K562 (cell line): ENCODE measurements around the gene LRRC15. TPM values are rescaled to one million over a fixed set of nuclear protein-coding genes. Genes with fewer than 3 reads are reported as not detected.

Source experiments
- CTCFL ChIP-seq: IDR thresholded peaks from 2 replicates; pipeline ENCODE4 v1.6.1; 2011; ENCODE audit warnings: borderline replicate concordance, low read depth, mild to moderate bottlenecking, moderate library complexity, low read length; ENCODE audit not compliant: insufficient read depth, poor library complexity, severe bottlenecking
- HMGN3 ChIP-seq: IDR thresholded peaks from 2 replicates; pipeline ENCODE4 v1.6.1; 2011; ENCODE audit warnings: borderline replicate concordance, low read depth, mild to moderate bottlenecking, mixed read lengths, low read length; ENCODE audit not compliant: insufficient read length; ENCODE audit errors: extremely low read depth
- KHSRP ChIP-seq: fragments of 450-650 bp; IDR thresholded peaks from 2 replicates; pipeline ENCODE4 v1.6.1; 2017
- POLR2AphosphoS5 ChIP-seq: IDR thresholded peaks from 2 replicates; pipeline ENCODE4 v1.6.1; 2011; ENCODE audit warnings: mild to moderate bottlenecking, low read depth, low read length, moderate library complexity; ENCODE audit not compliant: control insufficient read depth, insufficient read depth
- SRSF1 ChIP-seq: fragments of 200-400 bp; formaldehyde crosslinking; IDR thresholded peaks from 2 replicates; pipeline ENCODE4 v1.6.1; 2017; ENCODE audit warnings: mild to moderate bottlenecking, low read depth, low read length, moderate library complexity
- ZNF395 ChIP-seq: fragments of 200-800 bp; sonication (Bioruptor generic); IDR thresholded peaks from 2 replicates; pipeline ENCODE4 v1.6.1; 2017; ENCODE audit warnings: missing genetic modification characterization, missing compliant biosample characterization
- ZNF507 ChIP-seq: conservative IDR thresholded peaks from 2 replicates; pipeline ENCODE4 v1.6.1; 2017; ENCODE audit warnings: missing genetic modification characterization, missing compliant biosample characterization
- polyA plus RNA-seq, 8 experiments: library from polyadenylated mRNA; depleted of rRNA in 4 of 8; stranded (reverse) in 5 of 8; unstranded in 3 of 8; fragments of >200 nt; fragmentation: Nextera tagmentation in 2 of 8; fragmentation: Illumina TruSeq in 1 of 8; extraction: Ambion mirVana in 2 of 8; extraction: Trizol in 1 of 8; gene quantifications; 2 replicates each; pipeline versions ENCODE4 v1.2.1 to v1.2.3, GENCODE V29; 2011 to 2014; ENCODE audit warnings: inconsistent platforms in 1 of 8, missing spikeins in 1 of 8
- total RNA-seq, 7 experiments: library from RNA; depleted of rRNA in 6 of 7; stranded (reverse); fragments of >200 nt in 6 of 7; fragmentation: Illumina TruSeq in 2 of 7; extraction: Trizol in 2 of 7; gene quantifications; 2 replicates each; pipeline versions ENCODE4 v1.2.1 to v1.2.3, GENCODE V29; 2011 to 2021; ENCODE audit warnings: low replicate concordance in 1 of 7
- TF ChIP-seq, protein P1 (sequence below): fragments of 450-650 bp; IDR thresholded peaks from 2 replicates; pipeline ENCODE4 v1.6.1; 2016; ENCODE audit warnings: borderline replicate concordance
- TF ChIP-seq, protein P2 (sequence below): sonication (generic); formaldehyde crosslinking; IDR thresholded peaks from 2 replicates; pipeline ENCODE4 v1.8.1; 2023; ENCODE audit warnings: mild to moderate bottlenecking, missing genetic modification reagents
- TF ChIP-seq, protein P3 (sequence below): fragments of 250-450 bp; sonication (Bioruptor Pico); IDR thresholded peaks from 2 replicates; pipeline ENCODE4 v1.5.0; 2020; ENCODE audit warnings: mild to moderate bottlenecking, borderline replicate concordance
- TF ChIP-seq, protein P4 (sequence below): fragments of 250-450 bp; sonication (Bioruptor Pico); IDR thresholded peaks from 2 replicates; pipeline ENCODE4 v1.5.0; 2022; ENCODE audit warnings: mild to moderate bottlenecking

LRRC15 gene
- total and polyA plus RNA-seq, 9 of the 15 experiments (the other 6 are each of a cell fraction or from before 2014, with no cell fraction given) = not detected

DNA sequence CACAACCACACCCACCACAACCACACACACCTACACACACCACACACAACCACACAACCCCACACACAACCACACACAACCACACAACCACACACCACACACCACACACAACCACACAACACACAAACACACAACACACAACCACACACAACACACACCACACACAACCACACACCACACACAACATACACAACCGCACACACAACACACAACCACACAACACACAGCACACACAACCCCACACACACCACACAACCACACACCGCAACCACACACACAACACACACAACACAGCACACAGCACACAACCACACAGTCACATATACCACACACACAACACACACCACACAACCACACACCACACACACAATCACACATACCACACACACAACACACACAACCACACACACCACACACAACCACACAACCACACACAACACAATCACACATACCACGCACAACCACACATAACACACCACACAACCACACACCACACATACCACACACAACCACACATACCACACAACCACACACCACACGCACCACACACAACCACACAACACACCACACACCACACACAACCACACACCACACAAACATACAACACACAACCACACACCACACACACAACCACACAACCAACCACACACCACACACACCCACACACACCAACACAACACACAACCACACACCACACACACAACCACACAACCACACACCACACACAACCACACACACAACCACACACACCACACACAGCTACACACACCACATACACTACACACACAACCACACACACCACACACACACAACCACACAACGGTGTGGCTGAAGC, 42.1 kb downstream of the LRRC15 start (continued):
- TF ChIP-seq, protein P1, sequence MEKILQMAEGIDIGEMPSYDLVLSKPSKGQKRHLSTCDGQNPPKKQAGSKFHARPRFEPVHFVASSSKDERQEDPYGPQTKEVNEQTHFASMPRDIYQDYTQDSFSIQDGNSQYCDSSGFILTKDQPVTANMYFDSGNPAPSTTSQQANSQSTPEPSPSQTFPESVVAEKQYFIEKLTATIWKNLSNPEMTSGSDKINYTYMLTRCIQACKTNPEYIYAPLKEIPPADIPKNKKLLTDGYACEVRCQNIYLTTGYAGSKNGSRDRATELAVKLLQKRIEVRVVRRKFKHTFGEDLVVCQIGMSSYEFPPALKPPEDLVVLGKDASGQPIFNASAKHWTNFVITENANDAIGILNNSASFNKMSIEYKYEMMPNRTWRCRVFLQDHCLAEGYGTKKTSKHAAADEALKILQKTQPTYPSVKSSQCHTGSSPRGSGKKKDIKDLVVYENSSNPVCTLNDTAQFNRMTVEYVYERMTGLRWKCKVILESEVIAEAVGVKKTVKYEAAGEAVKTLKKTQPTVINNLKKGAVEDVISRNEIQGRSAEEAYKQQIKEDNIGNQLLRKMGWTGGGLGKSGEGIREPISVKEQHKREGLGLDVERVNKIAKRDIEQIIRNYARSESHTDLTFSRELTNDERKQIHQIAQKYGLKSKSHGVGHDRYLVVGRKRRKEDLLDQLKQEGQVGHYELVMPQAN = peak; percentile 72; the same call in 1 of the 2 replicates
- TF ChIP-seq KHSRP (no peak), ZNF507 (tag) (no peak), POLR2AphosphoS5 (no peak), SRSF1 (0 out of 2 replicates have a peak, but pooled peaks have one; percentile 15), CTCFL (no peak), ZNF395 (CRISPR knock-in tag) (no peak), HMGN3 (no peak)
- TF ChIP-seq, protein P2, sequence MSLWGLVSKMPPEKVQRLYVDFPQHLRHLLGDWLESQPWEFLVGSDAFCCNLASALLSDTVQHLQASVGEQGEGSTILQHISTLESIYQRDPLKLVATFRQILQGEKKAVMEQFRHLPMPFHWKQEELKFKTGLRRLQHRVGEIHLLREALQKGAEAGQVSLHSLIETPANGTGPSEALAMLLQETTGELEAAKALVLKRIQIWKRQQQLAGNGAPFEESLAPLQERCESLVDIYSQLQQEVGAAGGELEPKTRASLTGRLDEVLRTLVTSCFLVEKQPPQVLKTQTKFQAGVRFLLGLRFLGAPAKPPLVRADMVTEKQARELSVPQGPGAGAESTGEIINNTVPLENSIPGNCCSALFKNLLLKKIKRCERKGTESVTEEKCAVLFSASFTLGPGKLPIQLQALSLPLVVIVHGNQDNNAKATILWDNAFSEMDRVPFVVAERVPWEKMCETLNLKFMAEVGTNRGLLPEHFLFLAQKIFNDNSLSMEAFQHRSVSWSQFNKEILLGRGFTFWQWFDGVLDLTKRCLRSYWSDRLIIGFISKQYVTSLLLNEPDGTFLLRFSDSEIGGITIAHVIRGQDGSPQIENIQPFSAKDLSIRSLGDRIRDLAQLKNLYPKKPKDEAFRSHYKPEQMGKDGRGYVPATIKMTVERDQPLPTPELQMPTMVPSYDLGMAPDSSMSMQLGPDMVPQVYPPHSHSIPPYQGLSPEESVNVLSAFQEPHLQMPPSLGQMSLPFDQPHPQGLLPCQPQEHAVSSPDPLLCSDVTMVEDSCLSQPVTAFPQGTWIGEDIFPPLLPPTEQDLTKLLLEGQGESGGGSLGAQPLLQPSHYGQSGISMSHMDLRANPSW = no peak
- TF ChIP-seq, protein P3, sequence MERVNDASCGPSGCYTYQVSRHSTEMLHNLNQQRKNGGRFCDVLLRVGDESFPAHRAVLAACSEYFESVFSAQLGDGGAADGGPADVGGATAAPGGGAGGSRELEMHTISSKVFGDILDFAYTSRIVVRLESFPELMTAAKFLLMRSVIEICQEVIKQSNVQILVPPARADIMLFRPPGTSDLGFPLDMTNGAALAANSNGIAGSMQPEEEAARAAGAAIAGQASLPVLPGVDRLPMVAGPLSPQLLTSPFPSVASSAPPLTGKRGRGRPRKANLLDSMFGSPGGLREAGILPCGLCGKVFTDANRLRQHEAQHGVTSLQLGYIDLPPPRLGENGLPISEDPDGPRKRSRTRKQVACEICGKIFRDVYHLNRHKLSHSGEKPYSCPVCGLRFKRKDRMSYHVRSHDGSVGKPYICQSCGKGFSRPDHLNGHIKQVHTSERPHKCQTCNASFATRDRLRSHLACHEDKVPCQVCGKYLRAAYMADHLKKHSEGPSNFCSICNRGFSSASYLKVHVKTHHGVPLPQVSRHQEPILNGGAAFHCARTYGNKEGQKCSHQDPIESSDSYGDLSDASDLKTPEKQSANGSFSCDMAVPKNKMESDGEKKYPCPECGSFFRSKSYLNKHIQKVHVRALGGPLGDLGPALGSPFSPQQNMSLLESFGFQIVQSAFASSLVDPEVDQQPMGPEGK (CRISPR knock-in tag) = no peak
- TF ChIP-seq, protein P4, sequence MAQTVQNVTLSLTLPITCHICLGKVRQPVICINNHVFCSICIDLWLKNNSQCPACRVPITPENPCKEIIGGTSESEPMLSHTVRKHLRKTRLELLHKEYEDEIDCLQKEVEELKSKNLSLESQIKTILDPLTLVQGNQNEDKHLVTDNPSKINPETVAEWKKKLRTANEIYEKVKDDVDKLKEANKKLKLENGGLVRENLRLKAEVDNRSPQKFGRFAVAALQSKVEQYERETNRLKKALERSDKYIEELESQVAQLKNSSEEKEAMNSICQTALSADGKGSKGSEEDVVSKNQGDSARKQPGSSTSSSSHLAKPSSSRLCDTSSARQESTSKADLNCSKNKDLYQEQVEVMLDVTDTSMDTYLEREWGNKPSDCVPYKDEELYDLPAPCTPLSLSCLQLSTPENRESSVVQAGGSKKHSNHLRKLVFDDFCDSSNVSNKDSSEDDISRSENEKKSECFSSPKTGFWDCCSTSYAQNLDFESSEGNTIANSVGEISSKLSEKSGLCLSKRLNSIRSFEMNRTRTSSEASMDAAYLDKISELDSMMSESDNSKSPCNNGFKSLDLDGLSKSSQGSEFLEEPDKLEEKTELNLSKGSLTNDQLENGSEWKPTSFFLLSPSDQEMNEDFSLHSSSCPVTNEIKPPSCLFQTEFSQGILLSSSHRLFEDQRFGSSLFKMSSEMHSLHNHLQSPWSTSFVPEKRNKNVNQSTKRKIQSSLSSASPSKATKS = no peak
